SK-N-MC (cell line): ENCODE data around the gene IFFO2.

Source experiments
- EZH2 ChIP-seq: fragments of 200-600 bp; sonication (generic); IDR thresholded peaks from one replicate; pipeline ENCODE4 v1.6.1; 2017; ENCODE audit warnings: antibody characterized with exemption
- FOXP2 ChIP-seq: optimal IDR thresholded peaks from 2 replicates; pipeline ENCODE3; 2011; ENCODE audit warnings: mild to moderate bottlenecking, moderate library complexity; ENCODE audit not compliant: insufficient read depth; ENCODE audit errors: extremely low read length, control extremely low read depth
- POLR2AphosphoS5 ChIP-seq: IDR thresholded peaks from 2 replicates; pipeline ENCODE4 v1.6.1; 2012; ENCODE audit warnings: mild to moderate bottlenecking, low read depth, low read length, borderline replicate concordance

GRCh38 chr1:18938008-18938706 lies 18.3 kb downstream of the IFFO2 start:
- TF ChIP-seq EZH2 (no peak), POLR2AphosphoS5 (no peak), FOXP2 (no peak)
